Motor neuron (in vitro differentiated cells): ENCODE results near the gene DNASE1. TPM values are rescaled to one million over a fixed set of nuclear protein-coding genes. Genes with fewer than 3 reads are reported as not detected.

Experiments
- ATAC-seq, 8 experiments: fragments of 200-7000 bp; cut with Tn5 transposase; replicated peaks in 6 of 8; 2 replicates each; pipeline ENCODE4 v1.8.0; 2021; ENCODE audit warnings: mild to moderate bottlenecking in 8 of 8, moderate library complexity in 8 of 8
- H3K27ac ChIP-seq, 2 donors: fragments of 250-450 bp; sonication (Bioruptor Pico); 2 replicates each; pipeline ENCODE4 v1.9.0; 2021; ENCODE audit warnings: antibody characterized with exemption in 2 of 2, mild to moderate bottlenecking in 2 of 2, moderate library complexity in 1 of 2
- H3K4me1 ChIP-seq, 2 donors: fragments of 250-450 bp; sonication (Bioruptor Pico); replicated peaks in 1 of 2; 2 replicates each; pipeline ENCODE4 v1.6.1; 2021; ENCODE audit warnings: antibody characterized with exemption in 2 of 2, mild to moderate bottlenecking in 2 of 2, moderate library complexity in 1 of 2
- H3K4me3 ChIP-seq, 5 donors: fragments of 250-450 bp; sonication (Bioruptor Pico); 2 replicates each; pipeline ENCODE4 v1.9.0; 2021; ENCODE audit warnings: antibody characterized with exemption in 5 of 5, mild to moderate bottlenecking in 5 of 5, moderate library complexity in 4 of 5
- WGBS, 10 experiments: fragments of 450-650 bp; shearing (Covaris generic); methylation state at CpG; one replicate each; pipeline ENCODE4 v1.0.0; 2022; 5-methylcytosine and 5-hydroxymethylcytosine counted together
- in situ Hi-C, 9 experiments: fragments of 400-800 bp; cut with MboI; loops; one replicate each; pipeline ENCODE4 v1.15.0; 2021; ENCODE audit warnings: low sequenced_read_pairs in 9 of 9, low pct_unique_long_range_greater_than_20kb in 2 of 9; ENCODE audit not compliant: unreplicated experiment in 9 of 9
- total RNA-seq, 8 experiments: library from RNA; unstranded; fragments of 300-600 nt; gene quantifications; 2 replicates each; pipeline versions ENCODE4 v1.2.3 to v1.2.4, GENCODE V29; 2022

The DNASE1 gene
- total RNA-seq, 8 experiments from 2014 or later = 10.3 to 40.8 (median 25.3) TPM

DNA sequence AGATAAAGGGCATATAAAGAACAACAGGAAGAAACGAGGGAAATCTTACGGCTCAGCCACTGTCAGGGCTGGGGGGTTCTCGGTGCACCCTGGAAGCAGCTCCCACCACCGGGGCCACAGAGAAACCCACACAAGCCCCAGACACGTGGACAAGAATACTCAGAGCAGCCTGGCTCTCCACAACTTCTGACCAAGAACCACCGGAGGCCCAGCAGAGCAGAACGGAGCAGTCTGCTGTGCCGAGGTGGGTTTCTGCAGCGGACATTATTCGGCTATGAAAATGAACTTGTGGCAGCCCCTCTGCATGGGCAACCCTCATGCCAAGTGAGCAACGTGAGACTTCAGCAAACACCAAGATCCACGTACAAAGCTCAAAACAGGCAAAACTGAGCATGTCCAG lies 6.8 kb downstream of the DNASE1 start:
- ATAC-seq = no peak
- WGBS, 10 experiments = 78 to 96% (median 91%) methylated on average over 2 to 7 of the region's 12 CpGs; no CpG with 5 or more reads in 2 of the 10 experiments
- Histone ChIP-seq H3K4me1 (no peaks in the 10 kb centered on the region), H3K27ac (no peak overlapping the region), H3K4me3 (no peak overlapping the region)
- in situ Hi-C loops = no loop called here

DNA sequence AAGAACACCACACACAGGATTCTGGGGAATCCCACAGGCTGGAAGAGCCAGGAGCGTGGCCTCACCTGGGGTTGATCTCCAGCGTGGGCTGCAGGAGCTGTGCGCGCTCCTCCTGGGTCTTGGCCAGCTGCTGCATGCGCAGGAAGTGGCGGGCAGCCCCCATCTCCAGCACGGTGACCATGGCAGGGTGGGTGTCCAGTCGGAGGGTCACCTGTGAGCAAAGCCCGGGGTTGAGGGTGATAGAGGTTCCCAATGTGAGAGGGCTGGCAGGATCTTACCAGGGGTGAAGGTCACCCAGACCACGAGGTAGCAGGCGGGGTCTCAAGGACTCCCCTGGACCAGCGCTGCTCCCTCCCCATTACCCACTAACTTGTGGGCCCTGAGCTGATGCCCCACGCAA lies 7.4 kb downstream of the DNASE1 start:
- no peak overlapping the region for H3K27ac ChIP-seq
- in situ Hi-C loops = no loop called here
- no peak overlapping the region for H3K4me3 ChIP-seq
- WGBS, 10 experiments = 87 to 100% (median 97%) methylated on average over 3 to 5 of the region's 13 CpGs; no CpG with 5 or more reads in 6 of the 10 experiments
- ATAC-seq = peak in 3 of 8 experiments; percentile 9 to 14 (median 12)
- no peaks in the 10 kb centered on the region for H3K4me1 ChIP-seq

DNA sequence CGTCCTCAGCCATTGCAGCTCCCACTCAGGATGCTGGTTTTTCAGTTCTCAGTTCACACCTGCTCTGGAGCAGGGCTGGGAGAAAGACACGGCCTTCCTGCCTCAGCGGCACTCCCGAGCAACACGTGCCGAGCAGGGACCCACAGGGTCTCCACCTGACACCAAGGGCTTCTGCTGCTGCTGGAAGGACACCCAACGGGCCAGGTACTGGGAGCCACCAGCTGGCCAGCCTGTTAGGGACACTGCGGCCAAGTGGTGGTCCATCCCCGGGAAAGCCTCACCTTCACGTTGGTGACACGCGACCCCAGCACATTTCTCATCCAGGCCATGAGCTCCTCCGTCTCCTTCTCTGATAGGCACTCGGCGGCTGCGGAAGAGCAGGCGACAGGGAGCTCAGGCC lies 8.1 kb downstream of the DNASE1 start:
- in situ Hi-C loops = no loop called here
- Histone ChIP-seq H3K4me3 (no peak overlapping the region), H3K4me1 (no peaks in the 10 kb centered on the region), H3K27ac (no peak overlapping the region)
- WGBS, 10 experiments = 80 to 100% (median 100%) methylated on average over 1 to 6 of the region's 17 CpGs; no CpG with 5 or more reads in 3 of the 10 experiments
- peak in 1 of 8 experiments; percentile 16 for ATAC-seq

DNA sequence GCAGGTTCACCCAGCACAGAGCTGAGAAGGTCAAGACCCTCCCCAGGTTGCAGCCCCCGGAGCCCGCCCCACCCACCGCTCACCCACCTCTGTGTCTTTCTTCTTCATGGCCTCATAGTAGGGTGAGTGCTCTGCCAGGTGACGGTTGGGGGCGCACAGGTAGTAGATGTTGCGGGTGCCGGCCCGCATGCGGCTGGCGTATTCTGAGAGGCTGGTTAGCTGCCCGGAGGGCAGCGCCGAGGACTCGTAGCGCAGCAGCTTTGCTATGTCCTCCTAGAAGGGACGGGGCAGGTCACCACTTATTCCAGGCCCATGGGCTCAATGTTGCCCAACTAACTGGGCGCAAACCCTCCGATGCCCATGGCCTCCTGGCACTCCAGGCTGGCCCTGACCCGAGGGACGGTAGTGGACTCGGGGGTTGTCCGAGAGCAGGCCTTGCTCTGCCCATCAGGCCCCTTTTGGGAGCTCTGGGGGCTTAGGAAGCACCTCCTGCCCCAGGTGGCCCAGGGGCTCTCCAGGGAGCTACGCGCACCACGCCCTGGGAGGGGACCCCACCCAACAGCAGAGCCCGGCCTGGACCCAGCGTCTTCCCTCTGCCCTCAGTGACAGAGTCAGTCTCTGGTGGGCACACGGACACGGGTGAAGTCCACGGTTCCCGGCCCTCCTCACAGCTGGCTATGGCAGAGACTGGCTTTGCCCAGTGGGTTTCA lies 9.9 kb downstream of the DNASE1 start:
- in situ Hi-C loops = no loop called here
- Histone ChIP-seq H3K4me3 (no peak overlapping the region), H3K4me1 (no peaks in the 10 kb centered on the region), H3K27ac (no peak overlapping the region)
- peak in 3 of 8 experiments; percentile 16 to 21 (median 16) for ATAC-seq
- 92 to 100% (median 100%) methylated on average over 1 to 13 of the region's 31 CpGs; no CpG with 5 or more reads in 5 of the 10 experiments for WGBS, 10 experiments

DNA sequence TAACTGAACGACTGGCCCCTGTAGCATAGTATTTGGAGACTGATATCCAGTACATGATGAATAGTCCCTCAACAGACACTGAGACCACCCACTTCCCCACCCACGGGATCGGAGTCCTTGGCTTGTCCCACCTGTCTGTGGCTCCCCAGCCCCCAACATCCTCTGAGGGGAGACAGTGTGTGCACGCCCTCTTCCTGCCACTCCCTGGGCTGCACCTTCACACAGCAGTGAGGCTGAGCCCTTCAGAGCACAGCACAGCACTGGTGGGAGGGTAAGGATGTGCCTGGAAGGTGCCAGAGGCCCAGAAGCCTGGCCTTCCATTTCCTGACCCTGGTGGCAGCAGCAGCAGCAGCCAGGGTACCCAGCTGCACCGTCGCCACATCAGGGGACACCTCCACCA lies 11.0 kb downstream of the DNASE1 start:
- Histone ChIP-seq H3K27ac (no peak overlapping the region), H3K4me1 (no peaks in the 10 kb centered on the region), H3K4me3 (no peak overlapping the region)
- in situ Hi-C loops = no loop called here
- WGBS, 10 experiments = 73 to 100% (median 84%) methylated on average over 1 to 3 of the region's 6 CpGs; no CpG with 5 or more reads in 4 of the 10 experiments
- ATAC-seq = no peak

DNA sequence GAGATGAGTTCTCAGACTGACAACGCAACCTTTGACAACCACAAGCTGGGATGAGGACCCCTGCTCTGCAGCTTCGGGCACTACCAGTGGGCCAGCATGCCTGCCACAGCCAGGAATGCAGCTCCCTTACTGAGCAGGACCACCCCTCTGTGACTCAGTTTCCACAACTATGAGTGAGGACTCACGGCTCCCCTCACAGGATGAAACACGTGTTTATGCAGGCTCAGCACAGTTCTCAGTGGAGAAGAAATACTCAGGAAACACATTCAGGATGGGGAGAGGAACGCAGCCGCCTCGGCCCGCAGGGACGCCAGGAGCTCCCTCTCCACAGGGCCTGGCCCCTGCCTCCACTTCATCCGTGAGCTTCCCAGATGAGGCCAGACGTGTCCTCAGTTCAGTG lies 14.1 kb downstream of the DNASE1 start:
- Histone ChIP-seq H3K4me1 (no peaks in the 10 kb centered on the region), H3K27ac (no peak overlapping the region), H3K4me3 (no peak overlapping the region)
- in situ Hi-C loops = no loop called here
- no peak for ATAC-seq
- WGBS, 10 experiments = 86 to 100% (median 100%) methylated on average over 1 to 3 of the region's 11 CpGs; no CpG with 5 or more reads in 5 of the 10 experiments

DNA sequence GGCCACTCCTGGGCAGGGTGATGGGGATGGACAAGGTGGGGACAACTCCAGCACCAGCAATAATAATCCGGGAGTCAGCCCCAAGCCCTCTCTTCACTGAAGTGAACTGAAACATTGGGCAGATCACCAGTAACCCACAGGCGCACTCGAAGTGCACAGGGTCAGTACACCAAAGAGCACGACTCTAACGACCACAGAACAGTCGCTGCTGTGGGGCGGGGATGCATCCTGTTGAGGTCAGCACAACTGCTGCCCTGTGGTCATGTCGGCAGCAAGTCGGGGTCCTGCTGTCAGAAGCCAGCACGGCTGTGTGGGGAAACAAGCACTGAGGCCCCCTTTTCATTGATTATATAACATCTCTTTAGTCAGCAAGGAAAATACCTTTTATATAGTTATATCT lies 14.6 kb downstream of the DNASE1 start:
- in situ Hi-C loops = no loop called here
- no peak overlapping the region for H3K4me3 ChIP-seq
- no peak for ATAC-seq
- H3K27ac ChIP-seq = no peak overlapping the region
- H3K4me1 ChIP-seq = no peaks in the 10 kb centered on the region
- WGBS, 10 experiments = 97 to 100% (median 100%) methylated on average over 1 to 6 of the region's 10 CpGs; no CpG with 5 or more reads in 4 of the 10 experiments

DNA sequence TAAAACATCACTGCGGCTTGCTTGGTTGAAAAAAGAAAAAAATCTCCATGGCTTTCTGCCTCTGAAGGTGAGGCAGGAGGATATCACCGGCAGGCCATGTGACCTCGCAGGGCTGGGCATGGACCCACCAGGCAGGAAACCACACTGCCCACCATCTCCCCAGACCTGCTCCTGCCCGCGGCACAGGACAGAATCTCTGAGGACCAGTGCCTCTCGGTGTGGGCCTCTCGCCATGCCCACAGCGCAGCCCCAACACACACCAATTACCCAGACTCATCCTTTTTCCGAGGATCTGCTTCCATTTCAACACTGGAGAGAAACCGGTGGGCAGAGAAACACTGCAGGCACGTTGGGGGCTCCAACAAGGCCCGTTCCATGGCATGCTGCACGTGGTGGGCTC lies 16.2 kb downstream of the DNASE1 start:
- no peak overlapping the region for H3K4me3 ChIP-seq
- H3K27ac ChIP-seq = no peak overlapping the region
- in situ Hi-C loops = no loop called here
- 80 to 100% (median 100%) methylated on average over 1 to 5 of the region's 13 CpGs; no CpG with 5 or more reads in 3 of the 10 experiments for WGBS, 10 experiments
- no peaks in the 10 kb centered on the region for H3K4me1 ChIP-seq
- ATAC-seq = no peak

DNA sequence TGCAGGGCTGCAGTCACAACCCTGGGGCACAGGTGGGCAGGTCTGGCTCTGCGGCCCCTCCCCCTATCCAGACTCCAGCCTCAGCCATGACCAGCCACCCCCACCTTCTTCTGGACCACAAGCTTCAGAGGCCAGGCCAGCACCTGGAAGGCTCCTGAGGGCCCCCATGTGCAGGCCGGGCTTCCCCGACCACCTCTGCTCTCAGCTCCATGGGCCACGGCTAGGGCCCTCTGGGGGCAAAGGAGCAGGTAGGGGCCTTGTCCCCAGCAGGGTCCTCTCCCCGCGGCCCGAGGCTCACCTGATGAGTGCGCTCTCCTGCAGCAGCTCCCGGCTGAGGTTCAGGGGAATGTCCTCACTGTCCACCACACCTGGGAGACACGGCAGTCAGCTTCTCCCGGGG lies 16.9 kb downstream of the DNASE1 start:
- Histone ChIP-seq H3K27ac (no peak overlapping the region), H3K4me3 (no peak overlapping the region), H3K4me1 (no peaks in the 10 kb centered on the region)
- in situ Hi-C loops = no loop called here
- peak in 3 of 8 experiments; percentile 9 to 25 (median 13) for ATAC-seq
- WGBS, 10 experiments = no CpG with 5 or more reads among the region's 11 CpGs

DNA sequence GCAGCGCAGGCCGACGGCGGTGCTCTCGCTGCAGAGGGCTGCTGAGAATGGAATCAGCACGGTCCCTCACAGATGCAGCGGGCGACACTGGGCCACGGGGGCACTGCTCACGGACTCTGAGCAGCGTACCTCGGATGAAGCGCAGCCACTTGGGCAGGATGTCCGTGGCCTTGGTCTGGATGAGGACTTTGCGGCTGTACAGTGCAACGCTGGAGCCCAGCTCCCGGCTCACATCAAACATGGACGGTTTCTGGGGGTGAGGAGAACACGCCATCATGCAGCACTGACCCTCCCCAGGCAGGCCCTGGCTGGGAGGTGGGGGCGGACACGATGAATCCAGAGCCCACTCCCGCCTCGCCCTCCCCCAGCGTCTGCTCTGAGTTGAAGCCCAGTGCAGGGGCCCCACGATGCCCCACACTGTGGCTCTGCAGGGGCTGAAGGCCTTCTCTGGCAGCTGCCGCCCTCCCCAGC lies 18.1 kb downstream of the DNASE1 start:
- ATAC-seq = no peak
- no peaks in the 10 kb centered on the region for H3K4me1 ChIP-seq
- H3K27ac ChIP-seq = no peak overlapping the region
- 80 to 90% methylated on average over 1 to 4 of the region's 26 CpGs; no CpG with 5 or more reads in 8 of the 10 experiments for WGBS, 10 experiments
- no peak overlapping the region for H3K4me3 ChIP-seq
- in situ Hi-C loops = no loop called here

DNA sequence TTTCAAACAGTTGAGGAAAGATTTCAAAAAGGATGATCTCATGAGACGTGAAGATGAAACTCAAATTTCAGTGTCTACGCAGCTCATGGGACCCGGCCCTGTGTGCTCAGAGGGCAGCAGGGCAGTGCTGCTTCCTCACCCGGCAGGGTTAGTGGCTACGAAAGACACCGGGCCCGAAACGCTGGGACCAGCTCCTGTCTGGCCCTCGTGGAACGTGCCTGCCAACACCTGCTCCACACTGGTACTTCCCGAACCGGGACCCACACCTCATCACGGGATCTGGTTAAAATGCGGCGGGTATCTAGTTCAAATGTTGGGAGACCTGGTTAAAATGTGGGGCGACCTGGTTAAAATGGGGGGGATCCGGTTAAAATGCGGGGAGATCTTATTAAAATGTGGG lies 18.7 kb downstream of the DNASE1 start:
- no peaks in the 10 kb centered on the region for H3K4me1 ChIP-seq
- no peak overlapping the region for H3K4me3 ChIP-seq
- in situ Hi-C loops = no loop called here
- H3K27ac ChIP-seq = no peak overlapping the region
- 83 to 100% (median 94%) methylated on average over 3 to 11 of the region's 18 CpGs; no CpG with 5 or more reads in 4 of the 10 experiments for WGBS, 10 experiments
- ATAC-seq = no peak

DNA sequence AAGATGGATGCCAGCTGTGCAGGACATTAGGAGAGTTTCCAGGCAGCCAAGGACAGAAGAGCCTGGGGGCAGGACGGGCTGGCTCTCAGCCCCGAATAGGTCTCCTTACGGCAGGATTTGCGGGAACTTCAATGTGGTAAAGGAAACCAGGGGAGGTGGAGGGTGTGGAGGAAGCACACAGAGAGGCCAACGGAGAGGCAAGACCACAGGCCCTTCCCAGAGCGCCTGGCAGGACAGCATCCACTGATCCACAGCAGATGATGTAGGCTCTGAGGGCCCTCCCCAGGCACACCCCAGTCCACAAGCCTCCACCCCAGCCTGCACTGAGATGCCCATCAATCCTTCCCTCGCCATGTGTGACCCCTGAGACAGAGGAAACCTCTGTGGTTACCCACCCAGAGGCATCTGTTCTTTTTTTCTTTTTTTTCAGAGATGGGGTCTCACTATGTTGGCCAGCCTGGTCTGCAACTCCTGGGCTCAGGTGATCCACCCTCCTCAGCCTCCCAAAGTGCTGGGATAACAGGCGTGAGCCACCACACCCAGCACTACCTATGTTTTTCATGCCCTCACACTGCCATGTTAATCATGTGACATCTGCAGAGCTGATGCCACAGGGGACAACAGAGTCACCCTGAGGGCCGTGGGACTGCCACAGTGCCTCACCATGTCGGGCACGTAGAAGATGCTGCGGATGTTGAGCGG lies 19.3 kb downstream of the DNASE1 start:
- Histone ChIP-seq H3K27ac (no peak overlapping the region), H3K4me1 (no peaks in the 10 kb centered on the region), H3K4me3 (no peak overlapping the region)
- peak in 1 of 8 experiments; percentile 21 for ATAC-seq
- in situ Hi-C loops = no loop called here
- WGBS, 10 experiments = 80 to 100% (median 97%) methylated on average over 3 to 5 of the region's 13 CpGs; no CpG with 5 or more reads in 5 of the 10 experiments

DNA sequence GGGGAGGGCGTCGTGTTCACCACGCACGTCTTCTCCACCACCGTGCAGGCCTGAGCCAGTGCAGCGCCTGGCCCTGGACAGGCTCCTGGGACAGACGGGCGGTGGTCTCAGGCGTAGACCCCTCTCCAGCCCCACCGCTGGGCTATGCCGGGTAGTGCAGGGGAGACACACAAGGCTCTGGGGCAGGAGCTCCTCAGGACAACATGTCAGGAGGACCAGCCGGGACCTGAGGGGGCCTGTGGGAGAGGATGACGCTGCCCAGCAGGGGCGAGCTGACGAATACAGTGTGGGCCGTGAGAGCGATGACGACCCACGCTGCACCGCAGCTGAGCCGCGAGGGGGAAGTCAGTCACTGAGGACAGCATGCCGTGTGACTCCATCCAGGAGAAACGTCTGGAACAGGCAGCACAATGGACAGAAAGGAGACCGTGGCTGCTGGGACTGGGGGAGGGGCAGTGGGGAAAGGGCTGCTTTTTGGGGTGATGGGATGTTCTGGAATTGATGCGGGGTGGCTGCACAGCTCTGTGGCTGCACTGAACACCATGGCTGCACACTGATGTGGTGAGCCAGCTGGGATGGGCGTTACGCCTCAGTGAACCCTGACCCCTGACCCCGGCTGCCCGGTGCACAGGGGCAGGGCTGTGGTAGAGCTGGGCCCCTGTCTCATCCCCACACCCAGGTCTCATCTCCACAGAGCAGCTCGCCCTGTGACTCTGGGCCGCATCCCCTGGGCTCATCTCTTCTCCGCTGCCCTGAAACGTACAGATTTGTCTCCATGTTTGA lies 20.2 kb downstream of the DNASE1 start:
- in situ Hi-C loops = loop anchor here in 1 of 9 experiments (25.0 kb wide), 1 partner anchor 213 kb away; the partner anchor contains the start of gene CREBBP
- peak in 3 of 8 experiments; percentile 16 to 25 (median 17) for ATAC-seq

More for the DNA sequence above, 20.2 kb downstream of the DNASE1 start:
- H3K4me3 ChIP-seq = no peak overlapping the region
- no peak overlapping the region for H3K27ac ChIP-seq
- WGBS, 10 experiments = 89 to 100% (median 93%) methylated on average over 1 to 9 of the region's 34 CpGs; no CpG with 5 or more reads in 5 of the 10 experiments
- H3K4me1 ChIP-seq = no peaks in the 10 kb centered on the region
